ENCODE data around the gene TUBA8.
"Not testable (repeated sequence)": the region's sequence is repeated elsewhere in the genome, so short reads cannot be mapped to it uniquely, and the experiment has no call there.

The TUBA8 gene

GRCh38 chr22:18077639-18078328 is 32.8 kb upstream of the TUBA8 start, which contains the start of gene PEX26:
PEX26 (plus strand) TSS chr22:18077990; CDS start chr22:18078377, 387 bp downstream.
- peak; percentile 94 for DNase-seq

- peak; percentile 68 for DNase-seq
These were observed 32.1 kb upstream of the TUBA8 start for GRCh38 chr22:18078329-18079041.

- DNase-seq = no peak
These were observed 30.8 kb upstream of the TUBA8 start for GRCh38 chr22:18079706-18080233.

DNA sequence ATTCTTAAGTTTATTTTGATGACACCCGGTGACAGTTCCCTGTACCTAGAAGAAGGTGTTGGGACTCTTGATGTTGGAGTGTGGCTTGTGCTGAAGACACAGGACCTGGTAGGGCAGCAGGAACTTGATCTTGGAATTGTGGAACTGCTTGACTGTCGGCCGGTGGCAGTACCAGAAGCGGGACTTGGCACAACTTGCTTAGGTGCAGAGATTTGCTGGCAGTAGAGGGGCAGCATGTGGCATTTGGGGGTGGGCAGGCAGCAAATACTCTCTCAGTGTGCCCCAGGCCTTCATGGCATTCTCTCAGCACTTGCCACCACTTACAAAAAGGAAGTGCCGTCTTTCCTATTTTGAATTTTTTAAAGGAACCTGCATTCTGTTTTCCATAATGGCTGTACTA is 29.2 kb upstream of the TUBA8 start:
- no peak for DNase-seq

DNA sequence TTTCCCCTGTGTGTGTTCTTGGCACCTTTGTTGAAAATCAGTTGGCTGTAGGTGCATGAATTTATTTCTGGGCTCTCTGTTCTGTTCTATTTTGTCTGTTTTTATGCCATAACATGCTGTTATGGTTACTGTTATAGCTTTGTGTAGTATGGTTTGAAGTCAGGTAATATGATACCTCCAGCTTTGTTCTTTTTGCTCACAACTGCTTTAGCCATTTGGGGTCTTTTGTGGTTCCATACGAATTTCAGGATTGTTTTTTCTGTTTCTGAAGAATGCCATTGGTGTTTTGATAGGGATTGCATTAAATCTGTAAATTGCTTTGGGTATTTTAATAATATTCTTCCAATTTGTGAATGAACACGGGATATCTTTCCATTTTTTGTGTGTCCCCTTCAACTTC is 28.1 kb upstream of the TUBA8 start:
- no peak for DNase-seq

DNA sequence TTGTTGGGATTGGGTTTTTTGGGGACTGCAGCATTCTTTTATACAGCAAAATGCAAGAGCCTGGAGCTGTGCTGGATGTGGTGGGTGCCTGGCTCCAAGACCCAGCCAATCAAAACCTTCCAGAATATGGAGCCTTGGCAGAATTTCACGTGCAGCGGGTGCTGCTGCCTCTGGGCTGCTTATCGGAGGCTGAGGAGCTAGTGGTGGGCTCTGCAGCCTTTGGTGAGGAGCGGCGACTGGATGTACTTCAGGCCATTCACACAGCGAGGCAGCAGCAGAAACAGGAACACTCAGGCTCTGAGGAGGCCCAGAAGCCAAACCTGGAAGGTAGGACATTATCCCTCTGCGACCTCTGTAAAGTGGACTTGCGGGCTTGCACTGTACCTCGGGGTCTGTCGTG is 27.2 kb upstream of the TUBA8 start:
- no peak for DNase-seq

DNA sequence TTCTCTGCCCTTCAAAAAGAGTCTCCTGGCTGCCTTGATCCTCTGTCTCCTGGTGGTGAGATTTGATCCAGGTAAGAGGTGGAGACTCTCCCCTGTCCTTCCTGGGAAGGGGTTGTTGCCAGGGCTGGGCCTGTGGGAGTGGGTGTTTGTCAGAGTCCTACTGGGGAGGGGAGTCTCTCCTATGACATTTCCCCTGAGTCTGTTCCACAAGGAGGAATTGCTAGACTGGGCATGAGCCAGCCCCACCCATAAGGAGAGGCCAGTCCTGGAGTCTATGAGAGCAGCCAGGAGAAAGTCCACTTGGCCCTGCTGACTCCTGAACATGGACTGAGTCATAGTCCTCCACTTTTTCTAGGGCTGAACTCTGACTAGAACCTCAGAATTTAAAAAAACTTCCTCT is 25.4 kb upstream of the TUBA8 start:
- no peak for DNase-seq

- DNase-seq = no peak
These were observed 23.2 kb upstream of the TUBA8 start for GRCh38 chr22:18087350-18087855.

DNA sequence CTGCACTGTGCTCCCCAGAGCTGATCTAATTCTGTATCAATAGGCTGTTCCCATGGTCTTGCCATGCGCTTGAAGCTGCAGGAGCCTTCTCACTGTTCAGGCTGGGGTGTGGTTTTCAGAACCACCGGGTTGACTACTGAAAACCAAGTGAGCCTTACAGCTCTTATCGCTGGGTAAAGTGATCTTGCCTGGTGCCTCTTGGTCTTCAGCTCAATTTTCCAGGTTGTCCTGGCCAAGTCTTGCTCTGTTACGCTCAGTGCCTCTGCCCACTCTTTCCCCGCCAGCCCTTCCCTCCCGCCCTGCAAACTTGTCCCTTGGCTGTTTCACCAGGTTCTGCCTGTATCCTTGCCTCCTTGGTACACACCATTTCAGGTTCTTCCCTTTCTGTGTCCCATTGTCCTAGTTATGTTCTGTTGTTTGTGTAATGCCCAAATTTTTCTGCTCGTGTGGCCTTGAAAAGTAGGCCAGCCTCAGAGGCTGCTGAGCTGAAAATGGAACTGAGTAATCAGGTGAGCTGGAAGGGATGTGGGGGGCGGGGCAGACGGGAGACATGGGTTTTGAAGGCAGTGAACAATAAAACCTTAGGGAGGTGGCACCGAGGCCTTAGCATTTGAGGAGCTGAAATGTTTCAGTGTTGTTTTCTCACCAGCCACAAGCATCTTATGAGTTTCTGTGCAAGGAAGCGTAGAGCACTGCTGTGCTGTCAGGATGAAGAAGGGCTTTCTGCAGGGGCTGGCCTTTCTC is 21.6 kb upstream of the TUBA8 start:
- no peak for DNase-seq

GRCh38 chr22:18090286-18090685 is 20.3 kb upstream of the TUBA8 start:
- no peak for DNase-seq

DNA sequence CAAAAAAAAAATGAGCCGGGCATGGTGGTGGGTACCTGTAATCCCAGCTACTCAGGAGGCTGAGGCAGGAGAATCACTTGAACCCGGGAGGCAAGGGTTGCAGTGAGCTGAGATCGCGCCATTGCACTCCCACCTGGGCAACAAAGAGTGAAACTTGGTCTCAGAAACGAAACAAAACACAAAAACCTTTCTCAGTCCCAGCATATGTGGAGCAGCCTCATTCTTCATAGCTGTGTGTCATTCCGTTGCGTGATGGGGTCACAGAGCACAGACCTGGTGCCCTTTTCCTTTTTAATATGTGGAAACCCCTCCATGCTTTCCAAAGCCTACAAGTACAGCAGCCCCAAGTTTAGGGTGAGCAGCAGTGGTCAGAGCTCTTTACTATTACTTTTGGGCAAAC is 19.1 kb upstream of the TUBA8 start:
- DNase-seq = no peak

- no peak for DNase-seq
These were observed 18.6 kb upstream of the TUBA8 start for GRCh38 chr22:18091916-18092526.

- no peak for DNase-seq
These were observed 16.9 kb upstream of the TUBA8 start for GRCh38 chr22:18093661-18094060.

- DNase-seq = no peak
These were observed 15.4 kb upstream of the TUBA8 start for GRCh38 chr22:18095101-18095805.

GRCh38 chr22:18096823-18097222 is 13.8 kb upstream of the TUBA8 start:
- DNase-seq = no peak

DNA sequence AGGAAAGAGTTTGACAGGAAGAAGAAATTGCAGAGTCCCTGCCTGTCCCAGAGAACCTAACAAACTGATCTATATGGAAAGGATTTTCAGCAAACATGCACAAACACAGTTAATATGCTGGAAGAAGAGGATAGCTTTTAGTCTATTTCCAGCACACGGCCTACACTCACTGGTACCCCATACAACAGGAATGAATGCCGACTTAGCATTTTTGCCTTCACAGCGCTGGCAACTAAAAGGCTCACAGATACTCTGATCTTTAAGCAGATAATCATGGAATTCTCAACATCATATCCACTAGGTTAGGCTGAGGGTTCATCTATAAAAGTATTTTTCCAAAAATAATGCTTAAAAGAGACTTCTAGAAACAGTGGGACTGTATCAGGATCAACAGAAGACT is 9.8 kb upstream of the TUBA8 start:
- no peak for DNase-seq

- DNase-seq = no peak
These were observed 9.1 kb upstream of the TUBA8 start for GRCh38 chr22:18101536-18101935.

- DNase-seq = peak; percentile 50
These were observed 6.9 kb upstream of the TUBA8 start for GRCh38 chr22:18103527-18104269.

- DNase-seq = no peak
These were observed 6.0 kb upstream of the TUBA8 start for GRCh38 chr22:18104566-18104965.

- not testable (repeated sequence) for DNase-seq
These were observed 4.6 kb upstream of the TUBA8 start for GRCh38 chr22:18105981-18106380.

DNA sequence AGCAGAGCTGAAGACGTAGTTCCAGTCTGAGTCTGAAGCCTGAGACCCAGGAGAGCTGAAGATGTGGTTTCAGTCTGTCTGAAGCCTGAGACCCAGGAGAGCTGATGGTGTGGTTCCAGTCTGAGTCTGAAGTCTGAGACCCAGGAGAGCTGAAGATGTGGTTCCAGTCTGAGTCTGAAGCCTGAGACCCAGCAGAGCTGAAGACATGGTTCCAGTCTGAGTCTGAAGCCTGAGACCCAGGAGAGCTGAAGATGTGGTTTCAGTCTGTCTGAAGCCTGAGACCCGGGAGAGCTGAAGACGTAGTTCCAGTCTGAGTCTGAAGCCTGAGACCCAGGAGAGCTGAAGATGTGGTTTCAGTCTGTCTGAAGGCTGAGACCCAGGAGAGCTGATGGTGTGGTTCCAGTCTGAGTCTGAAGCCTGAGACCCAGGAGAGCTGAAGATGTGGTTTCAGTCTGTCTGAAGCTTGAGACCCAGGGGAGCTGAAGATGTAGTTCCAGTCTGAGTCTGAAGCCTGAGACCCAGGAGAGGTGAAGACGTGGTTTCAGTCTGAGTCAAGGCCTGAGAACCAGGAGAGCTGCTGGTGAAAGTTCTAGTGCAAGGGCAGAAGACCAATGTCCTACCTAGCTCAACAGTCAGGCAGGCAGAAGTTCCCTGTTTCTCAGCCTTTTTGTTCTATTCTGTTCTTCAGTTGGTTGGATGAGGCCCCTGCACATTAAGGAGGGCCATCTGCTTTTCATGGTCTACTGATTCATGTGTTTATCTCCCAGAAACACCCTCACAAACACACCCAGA is 3.9 kb upstream of the TUBA8 start:
- DNase-seq = peak; percentile 55

Data from stimulated activated CD8-positive, alpha-beta memory T cell treated with anti-CD3 and anti-CD28 coated beads, Interleukin-4, amount 100 ng/mL, for 48 hours (primary cell).